ENCODE data around the gene ERBB4.
A peak's percentile ranks its signal among the peaks of the same experiment; 100 is the strongest.

The ERBB4 gene

GRCh38 chr2:212170382-212170781, 368.2 kb downstream of the ERBB4 start:
- Histone ChIP-seq H3K79me2 (ENCODE audit: insufficient read depth, low read length) (no peaks in the 10 kb centered on the region), H3K9ac (ENCODE audit: low read depth, low read length, poor library complexity, severe bottlenecking) (no peak overlapping the region), H2AFZ (ENCODE audit: low read length) (no peak overlapping the region), H3F3A (ENCODE audit: low read depth) (no peaks in the 10 kb centered on the region), H3K36me3 (ENCODE audit: insufficient read depth, low read length) (no peaks in the 10 kb centered on the region), H3K4me1 (ENCODE audit: insufficient read depth, low read length, poor library complexity, severe bottlenecking) (no peaks in the 10 kb centered on the region), H3K4me3 (ENCODE audit: low read length, poor library complexity, severe bottlenecking) (no peak overlapping the region), H3K4me2 (ENCODE audit: low read depth, low read length, poor library complexity, severe bottlenecking) (no peak overlapping the region), H3K9me2 (replicated peaks; ENCODE audit: low read depth, low read length) (no peaks in the 10 kb centered on the region), H4K20me1 (ENCODE audit: insufficient read depth, low read length, poor library complexity, severe bottlenecking) (no peaks in the 10 kb centered on the region), H3K9me3 (ENCODE audit: insufficient read depth, low read depth, low read length) (peaks cover 3% of the 10 kb centered on the region; the same call in 1 of the 2 replicates), H3K27me3 (ENCODE audit: insufficient read depth, low read length, poor library complexity, severe bottlenecking) (no peaks in the 10 kb centered on the region)
- TF ChIP-seq CTCF (conservative IDR thresholded peaks at IDR 0.05; ENCODE audit: low read length) (no peak), EZH2phosphoT487 (IDR thresholded peaks at IDR 0.05; ENCODE audit: borderline replicate concordance) (no peak)

GRCh38 chr2:212158081-212158480, 380.5 kb downstream of the ERBB4 start:
- no peak overlapping the region for H2AFZ ChIP-seq (ENCODE audit: low read length)
- H3K27me3 ChIP-seq (ENCODE audit: insufficient read depth, low read length, poor library complexity, severe bottlenecking), result no peaks in the 10 kb centered on the region
- H3K4me3 ChIP-seq (ENCODE audit: low read length, poor library complexity, severe bottlenecking), result no peak overlapping the region
- TF ChIP-seq EZH2phosphoT487 (IDR thresholded peaks at IDR 0.05; ENCODE audit: borderline replicate concordance) (no peak), CTCF (conservative IDR thresholded peaks at IDR 0.05; ENCODE audit: low read length) (no peak)
- no peaks in the 10 kb centered on the region for H3K9me3 ChIP-seq (ENCODE audit: insufficient read depth, low read depth, low read length)
- H3K79me2 ChIP-seq (ENCODE audit: insufficient read depth, low read length), result no peaks in the 10 kb centered on the region
- H3F3A ChIP-seq (ENCODE audit: low read depth), result no peaks in the 10 kb centered on the region
- no peaks in the 10 kb centered on the region for H3K4me1 ChIP-seq (ENCODE audit: insufficient read depth, low read length, poor library complexity, severe bottlenecking)
- H3K4me2 ChIP-seq (ENCODE audit: low read depth, low read length, poor library complexity, severe bottlenecking), result no peak overlapping the region
- no peaks in the 10 kb centered on the region for H3K36me3 ChIP-seq (ENCODE audit: insufficient read depth, low read length)
- no peak overlapping the region for H3K9ac ChIP-seq (ENCODE audit: low read depth, low read length, poor library complexity, severe bottlenecking)
- H3K9me2 ChIP-seq (replicated peaks; ENCODE audit: low read depth, low read length), result no peaks in the 10 kb centered on the region
- no peaks in the 10 kb centered on the region for H4K20me1 ChIP-seq (ENCODE audit: insufficient read depth, low read length, poor library complexity, severe bottlenecking)

- no peak overlapping the region for H3K4me3 ChIP-seq (ENCODE audit: low read length, poor library complexity, severe bottlenecking)
- no peak for TF ChIP-seq EZH2phosphoT487 (IDR thresholded peaks at IDR 0.05; ENCODE audit: borderline replicate concordance)
- TF ChIP-seq CTCF (conservative IDR thresholded peaks at IDR 0.05; ENCODE audit: low read length), result no peak
- no peaks in the 10 kb centered on the region for H4K20me1 ChIP-seq (ENCODE audit: insufficient read depth, low read length, poor library complexity, severe bottlenecking)
- no peaks in the 10 kb centered on the region for H3K27me3 ChIP-seq (ENCODE audit: insufficient read depth, low read length, poor library complexity, severe bottlenecking)
- peak overlapping the region; percentile 53; the same call in 1 of the 2 replicates for H2AFZ ChIP-seq (ENCODE audit: low read length)
- no peaks in the 10 kb centered on the region for H3K79me2 ChIP-seq (ENCODE audit: insufficient read depth, low read length)
- no peaks in the 10 kb centered on the region for H3K9me3 ChIP-seq (ENCODE audit: insufficient read depth, low read depth, low read length)
- no peak overlapping the region for H3K4me2 ChIP-seq (ENCODE audit: low read depth, low read length, poor library complexity, severe bottlenecking)
- H3K9ac ChIP-seq (ENCODE audit: low read depth, low read length, poor library complexity, severe bottlenecking), result no peak overlapping the region
- H3F3A ChIP-seq (ENCODE audit: low read depth), result no peaks in the 10 kb centered on the region
- no peaks in the 10 kb centered on the region for H3K36me3 ChIP-seq (ENCODE audit: insufficient read depth, low read length)
- no peaks in the 10 kb centered on the region for H3K4me1 ChIP-seq (ENCODE audit: insufficient read depth, low read length, poor library complexity, severe bottlenecking)
- H3K9me2 ChIP-seq (replicated peaks; ENCODE audit: low read depth, low read length), result no peaks in the 10 kb centered on the region
These were observed 381.6 kb downstream of the ERBB4 start for GRCh38 chr2:212157012-212157411.
